Endothelial cell of umbilical vein (primary cell): ENCODE data around the gene PTGDS.

Source experiments
- CTCF ChIP-seq, 2 donors: IDR thresholded peaks; 1 replicate in 1 of 2; 2 replicates in 1 of 2; pipeline ENCODE4 v1.5.1; 2011; ENCODE audit warnings: low read length in 2 of 2, mild to moderate bottlenecking in 2 of 2, moderate library complexity in 2 of 2, control low read depth in 1 of 2, inconsistent platforms in 1 of 2, low read depth in 1 of 2; ENCODE audit not compliant: insufficient read depth in 1 of 2; ENCODE audit errors: extremely low read depth in 1 of 2
- EZH2 ChIP-seq: IDR thresholded peaks from 2 replicates; pipeline ENCODE4 v1.6.1; 2012; ENCODE audit warnings: borderline replicate concordance, low read depth, mild to moderate bottlenecking, moderate library complexity, low read length, inconsistent platforms; ENCODE audit not compliant: severe bottlenecking
- FOS ChIP-seq: IDR thresholded peaks from 2 replicates; pipeline ENCODE4 v1.6.1; 2011; ENCODE audit warnings: mild to moderate bottlenecking, low read length, moderate library complexity, borderline replicate concordance; ENCODE audit not compliant: insufficient read depth
- MAX ChIP-seq: IDR thresholded peaks from 2 replicates; pipeline ENCODE4 v1.6.1; 2011; ENCODE audit not compliant: insufficient read depth, insufficient read length
- POLR2A ChIP-seq: IDR thresholded peaks from 2 replicates; pipeline ENCODE4 v1.6.1; 2012; ENCODE audit warnings: low read depth, mild to moderate bottlenecking, control low read depth, low read length
- POLR2AphosphoS5 ChIP-seq: IDR thresholded peaks from 2 replicates; pipeline ENCODE4 v1.6.1; 2012; ENCODE audit warnings: low read depth, mild to moderate bottlenecking, control low read depth, low read length, moderate library complexity; ENCODE audit not compliant: insufficient read depth

GRCh38 chr9:137030538-137031527, 53.5 kb downstream of the PTGDS start:
- no peak for TF ChIP-seq EZH2
- no peak for TF ChIP-seq POLR2AphosphoS5
- no peak for TF ChIP-seq POLR2A
- TF ChIP-seq CTCF (IDR thresholded peaks at IDR 0.05; ENCODE audit: extremely low read depth in 1 of 2, insufficient read depth in 1 of 2, low read depth in 1 of 2, low read length in 2 of 2), result no peak
- no peak for TF ChIP-seq FOS
- no peak for TF ChIP-seq MAX
